ENCODE results near the gene TSPAN16. TPM values are rescaled to one million over a fixed set of nuclear protein-coding genes. Genes with fewer than 3 reads are reported as not detected.

Gene TSPAN16
- total and polyA plus RNA-seq, 2 of the 13 experiments (the other 11 are each of a cell fraction or from before 2014, with no cell fraction given) = not detected

DNA sequence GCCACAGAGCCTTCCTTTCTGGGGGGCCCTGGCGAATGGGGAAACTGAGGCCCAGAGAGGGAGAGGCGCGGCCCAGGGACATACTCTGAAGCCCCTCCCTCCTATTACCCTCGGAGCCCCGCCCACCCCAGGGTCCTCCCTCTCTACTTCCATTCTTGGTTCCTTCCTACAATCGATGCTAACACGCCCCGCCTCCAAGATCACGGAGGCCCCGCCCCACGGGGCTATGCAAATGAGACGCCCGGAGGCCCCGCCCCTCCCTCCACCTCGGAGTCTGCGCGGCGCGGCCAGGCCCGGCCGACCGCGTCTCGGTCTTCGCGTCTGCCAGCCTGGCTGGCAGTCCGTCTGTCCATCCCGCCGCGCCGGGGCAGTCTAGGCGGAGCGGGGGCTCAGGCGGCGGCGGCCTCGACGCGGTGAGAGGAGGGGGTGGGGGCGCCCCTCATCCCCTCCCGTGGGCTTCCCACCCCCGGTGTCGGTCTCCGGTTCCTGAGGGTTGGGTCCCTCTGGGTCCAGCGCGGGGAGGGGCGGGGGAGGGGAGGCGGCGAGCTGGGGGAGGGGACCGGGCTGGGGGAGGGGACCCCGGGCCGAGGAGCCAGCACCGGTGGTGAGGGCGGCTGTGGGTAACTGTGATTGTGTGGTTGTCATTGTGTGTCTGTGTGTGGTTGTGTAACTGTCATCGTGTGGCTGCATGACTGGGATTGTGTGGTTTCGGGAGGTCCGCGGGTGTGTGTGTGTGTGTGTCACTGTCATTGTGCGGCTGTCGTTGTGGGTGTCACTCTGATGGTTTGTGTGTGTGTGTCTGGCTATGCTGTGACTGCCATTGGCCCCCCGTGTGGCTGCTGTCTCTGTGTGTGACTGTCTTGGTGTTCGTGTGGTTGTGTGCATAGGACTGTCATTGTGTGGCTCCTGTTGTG is 59.5 kb downstream of the TSPAN16 start, which contains the start of gene PLPPR2 (continued):
- TF ChIP-seq, protein P1, sequence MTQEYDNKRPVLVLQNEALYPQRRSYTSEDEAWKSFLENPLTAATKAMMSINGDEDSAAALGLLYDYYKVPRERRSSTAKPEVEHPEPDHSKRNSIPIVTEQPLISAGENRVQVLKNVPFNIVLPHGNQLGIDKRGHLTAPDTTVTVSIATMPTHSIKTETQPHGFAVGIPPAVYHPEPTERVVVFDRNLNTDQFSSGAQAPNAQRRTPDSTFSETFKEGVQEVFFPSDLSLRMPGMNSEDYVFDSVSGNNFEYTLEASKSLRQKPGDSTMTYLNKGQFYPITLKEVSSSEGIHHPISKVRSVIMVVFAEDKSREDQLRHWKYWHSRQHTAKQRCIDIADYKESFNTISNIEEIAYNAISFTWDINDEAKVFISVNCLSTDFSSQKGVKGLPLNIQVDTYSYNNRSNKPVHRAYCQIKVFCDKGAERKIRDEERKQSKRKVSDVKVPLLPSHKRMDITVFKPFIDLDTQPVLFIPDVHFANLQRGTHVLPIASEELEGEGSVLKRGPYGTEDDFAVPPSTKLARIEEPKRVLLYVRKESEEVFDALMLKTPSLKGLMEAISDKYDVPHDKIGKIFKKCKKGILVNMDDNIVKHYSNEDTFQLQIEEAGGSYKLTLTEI (CRISPR knock-in tag; conservative IDR thresholded peaks at IDR 0.05) = no peak
- TF ChIP-seq ZNF224 (CRISPR knock-in tag; IDR thresholded peaks at IDR 0.05) (no peak), ZNF484 (CRISPR knock-in tag; IDR thresholded peaks at IDR 0.05; ENCODE audit: borderline replicate concordance, low read depth) (no peak), SMARCC2 (IDR thresholded peaks at IDR 0.05) (no peak), ZNF577 (CRISPR knock-in tag; IDR thresholded peaks at IDR 0.05; ENCODE audit: borderline replicate concordance, low read depth) (no peak), KLF13 (CRISPR knock-in tag; IDR thresholded peaks at IDR 0.05) (no peak), TBL1XR1 (IDR thresholded peaks at IDR 0.05; ENCODE audit: borderline replicate concordance, low read length, partially characterized antibody) (no peak), ASH2L (IDR thresholded peaks at IDR 0.05; ENCODE audit: insufficient read length, low read depth, low read length) (no peak)
- TF ChIP-seq, protein P2, sequence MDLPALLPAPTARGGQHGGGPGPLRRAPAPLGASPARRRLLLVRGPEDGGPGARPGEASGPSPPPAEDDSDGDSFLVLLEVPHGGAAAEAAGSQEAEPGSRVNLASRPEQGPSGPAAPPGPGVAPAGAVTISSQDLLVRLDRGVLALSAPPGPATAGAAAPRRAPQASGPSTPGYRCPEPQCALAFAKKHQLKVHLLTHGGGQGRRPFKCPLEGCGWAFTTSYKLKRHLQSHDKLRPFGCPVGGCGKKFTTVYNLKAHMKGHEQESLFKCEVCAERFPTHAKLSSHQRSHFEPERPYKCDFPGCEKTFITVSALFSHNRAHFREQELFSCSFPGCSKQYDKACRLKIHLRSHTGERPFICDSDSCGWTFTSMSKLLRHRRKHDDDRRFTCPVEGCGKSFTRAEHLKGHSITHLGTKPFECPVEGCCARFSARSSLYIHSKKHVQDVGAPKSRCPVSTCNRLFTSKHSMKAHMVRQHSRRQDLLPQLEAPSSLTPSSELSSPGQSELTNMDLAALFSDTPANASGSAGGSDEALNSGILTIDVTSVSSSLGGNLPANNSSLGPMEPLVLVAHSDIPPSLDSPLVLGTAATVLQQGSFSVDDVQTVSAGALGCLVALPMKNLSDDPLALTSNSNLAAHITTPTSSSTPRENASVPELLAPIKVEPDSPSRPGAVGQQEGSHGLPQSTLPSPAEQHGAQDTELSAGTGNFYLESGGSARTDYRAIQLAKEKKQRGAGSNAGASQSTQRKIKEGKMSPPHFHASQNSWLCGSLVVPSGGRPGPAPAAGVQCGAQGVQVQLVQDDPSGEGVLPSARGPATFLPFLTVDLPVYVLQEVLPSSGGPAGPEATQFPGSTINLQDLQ (CRISPR knock-in tag; IDR thresholded peaks at IDR 0.05) = no peak
- TF ChIP-seq, protein P3, sequence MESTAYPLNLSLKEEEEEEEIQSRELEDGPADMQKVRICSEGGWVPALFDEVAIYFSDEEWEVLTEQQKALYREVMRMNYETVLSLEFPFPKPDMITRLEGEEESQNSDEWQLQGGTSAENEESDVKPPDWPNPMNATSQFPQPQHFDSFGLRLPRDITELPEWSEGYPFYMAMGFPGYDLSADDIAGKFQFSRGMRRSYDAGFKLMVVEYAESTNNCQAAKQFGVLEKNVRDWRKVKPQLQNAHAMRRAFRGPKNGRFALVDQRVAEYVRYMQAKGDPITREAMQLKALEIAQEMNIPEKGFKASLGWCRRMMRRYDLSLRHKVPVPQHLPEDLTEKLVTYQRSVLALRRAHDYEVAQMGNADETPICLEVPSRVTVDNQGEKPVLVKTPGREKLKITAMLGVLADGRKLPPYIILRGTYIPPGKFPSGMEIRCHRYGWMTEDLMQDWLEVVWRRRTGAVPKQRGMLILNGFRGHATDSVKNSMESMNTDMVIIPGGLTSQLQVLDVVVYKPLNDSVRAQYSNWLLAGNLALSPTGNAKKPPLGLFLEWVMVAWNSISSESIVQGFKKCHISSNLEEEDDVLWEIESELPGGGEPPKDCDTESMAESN (CRISPR knock-in tag; conservative IDR thresholded peaks at IDR 0.05) = 0 out of 2 replicates have a peak, but pooled peaks have one; percentile 54
- TF ChIP-seq, protein P4, sequence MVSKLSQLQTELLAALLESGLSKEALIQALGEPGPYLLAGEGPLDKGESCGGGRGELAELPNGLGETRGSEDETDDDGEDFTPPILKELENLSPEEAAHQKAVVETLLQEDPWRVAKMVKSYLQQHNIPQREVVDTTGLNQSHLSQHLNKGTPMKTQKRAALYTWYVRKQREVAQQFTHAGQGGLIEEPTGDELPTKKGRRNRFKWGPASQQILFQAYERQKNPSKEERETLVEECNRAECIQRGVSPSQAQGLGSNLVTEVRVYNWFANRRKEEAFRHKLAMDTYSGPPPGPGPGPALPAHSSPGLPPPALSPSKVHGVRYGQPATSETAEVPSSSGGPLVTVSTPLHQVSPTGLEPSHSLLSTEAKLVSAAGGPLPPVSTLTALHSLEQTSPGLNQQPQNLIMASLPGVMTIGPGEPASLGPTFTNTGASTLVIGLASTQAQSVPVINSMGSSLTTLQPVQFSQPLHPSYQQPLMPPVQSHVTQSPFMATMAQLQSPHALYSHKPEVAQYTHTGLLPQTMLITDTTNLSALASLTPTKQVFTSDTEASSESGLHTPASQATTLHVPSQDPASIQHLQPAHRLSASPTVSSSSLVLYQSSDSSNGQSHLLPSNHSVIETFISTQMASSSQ (IDR thresholded peaks at IDR 0.05; ENCODE audit: low read depth) = no peak
- TF ChIP-seq, protein P4 (CRISPR knock-in tag; IDR thresholded peaks at IDR 0.05; ENCODE audit: borderline replicate concordance) = 0 out of 2 replicates have a peak, but pooled peaks have one; percentile 25
- TF ChIP-seq, protein P5, sequence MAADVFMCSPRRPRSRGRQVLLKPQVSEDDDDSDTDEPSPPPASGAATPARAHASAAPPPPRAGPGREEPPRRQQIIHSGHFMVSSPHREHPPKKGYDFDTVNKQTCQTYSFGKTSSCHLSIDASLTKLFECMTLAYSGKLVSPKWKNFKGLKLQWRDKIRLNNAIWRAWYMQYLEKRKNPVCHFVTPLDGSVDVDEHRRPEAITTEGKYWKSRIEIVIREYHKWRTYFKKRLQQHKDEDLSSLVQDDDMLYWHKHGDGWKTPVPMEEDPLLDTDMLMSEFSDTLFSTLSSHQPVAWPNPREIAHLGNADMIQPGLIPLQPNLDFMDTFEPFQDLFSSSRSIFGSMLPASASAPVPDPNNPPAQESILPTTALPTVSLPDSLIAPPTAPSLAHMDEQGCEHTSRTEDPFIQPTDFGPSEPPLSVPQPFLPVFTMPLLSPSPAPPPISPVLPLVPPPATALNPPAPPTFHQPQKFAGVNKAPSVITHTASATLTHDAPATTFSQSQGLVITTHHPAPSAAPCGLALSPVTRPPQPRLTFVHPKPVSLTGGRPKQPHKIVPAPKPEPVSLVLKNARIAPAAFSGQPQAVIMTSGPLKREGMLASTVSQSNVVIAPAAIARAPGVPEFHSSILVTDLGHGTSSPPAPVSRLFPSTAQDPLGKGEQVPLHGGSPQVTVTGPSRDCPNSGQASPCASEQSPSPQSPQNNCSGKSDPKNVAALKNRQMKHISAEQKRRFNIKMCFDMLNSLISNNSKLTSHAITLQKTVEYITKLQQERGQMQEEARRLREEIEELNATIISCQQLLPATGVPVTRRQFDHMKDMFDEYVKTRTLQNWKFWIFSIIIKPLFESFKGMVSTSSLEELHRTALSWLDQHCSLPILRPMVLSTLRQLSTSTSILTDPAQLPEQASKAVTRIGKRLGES (CRISPR knock-in tag; IDR thresholded peaks at IDR 0.05; ENCODE audit: borderline replicate concordance) = no peak
